Esophagus squamous epithelium (tissue), 5 donors: Measurements from ENCODE around the gene NOP10. TPM values are rescaled to one million over a fixed set of nuclear protein-coding genes. Genes with fewer than 3 reads are reported as not detected.

Experiments used
- DNase-seq: peaks from one replicate; lab custom pipeline; 2025; lab: John Stamatoyannopoulos, UW
- H3K27ac ChIP-seq, 4 donors: fragments of 200-600 bp; sonication (generic); one replicate each; pipeline ENCODE4 v1.5.1; 2016 to 2019; ENCODE audit warnings: mild to moderate bottlenecking in 1 of 4
- H3K27me3 ChIP-seq, 4 donors: fragments of 200-600 bp; sonication (generic); 1 replicate in 3 of 4; 2 replicates in 1 of 4; pipeline versions ENCODE4 v1.5.1 to v1.6.0; 2017 to 2021; ENCODE audit warnings: antibody characterized with exemption in 1 of 4
- H3K36me3 ChIP-seq, 3 donors: fragments of 200-600 bp; sonication (generic); one replicate each; pipeline ENCODE4 v1.5.1; 2016 to 2019
- H3K4me1 ChIP-seq, 3 donors: fragments of 200-600 bp; sonication (generic); one replicate each; pipeline ENCODE4 v1.5.1; 2017 to 2019
- H3K4me3 ChIP-seq, 4 donors: fragments of 200-600 bp; sonication (generic); 1 replicate in 3 of 4; 2 replicates in 1 of 4; pipeline ENCODE4 v1.5.1; 2016 to 2019; ENCODE audit warnings: mild to moderate bottlenecking in 2 of 4, moderate library complexity in 1 of 4
- H3K9me3 ChIP-seq, 3 donors: fragments of 200-600 bp; sonication (generic); one replicate each; pipeline ENCODE4 v1.5.1; 2016 to 2019
- POLR2A ChIP-seq, 4 donors: fragments of 450-650 bp; IDR thresholded peaks; one replicate each; pipeline ENCODE4 v1.6.1; 2017; ENCODE audit warnings: antibody characterized with exemption in 4 of 4, mild to moderate bottlenecking in 4 of 4, moderate library complexity in 3 of 4
- WGBS, 2 donors: methylation state at CpG; one replicate each; pipeline ENCODE4 v1.1.5; 2018; 5-methylcytosine and 5-hydroxymethylcytosine counted together
- intact Hi-C: fragments of 100-400 bp; cut with DNase I; formaldehyde crosslinking; loops from one replicate; pipeline ENCODE4 v1.15.0; 2022
- total RNA-seq, 4 donors: library from RNA; depleted of rRNA; stranded (reverse); fragments of >200 nt; gene quantifications; one replicate each; pipeline ENCODE4 v1.1.0, GENCODE V29; 2016
- TF ChIP-seq, protein P1 (sequence below), 6 experiments: fragments of 450-650 bp in 4 of 6; fragments of 200-600 bp in 2 of 6; sonication (generic) in 2 of 6; IDR thresholded peaks; one replicate each; pipeline ENCODE4 v1.5.1; 2016 to 2019; ENCODE audit warnings: antibody characterized with exemption in 6 of 6, mild to moderate bottlenecking in 4 of 6, moderate library complexity in 4 of 6
- donor health status: DM: yes; HTN: yes; CAD: no.

Gene NOP10
- total RNA-seq, 4 donors from 2014 or later = 132 to 213 (median 176) TPM

DNA sequence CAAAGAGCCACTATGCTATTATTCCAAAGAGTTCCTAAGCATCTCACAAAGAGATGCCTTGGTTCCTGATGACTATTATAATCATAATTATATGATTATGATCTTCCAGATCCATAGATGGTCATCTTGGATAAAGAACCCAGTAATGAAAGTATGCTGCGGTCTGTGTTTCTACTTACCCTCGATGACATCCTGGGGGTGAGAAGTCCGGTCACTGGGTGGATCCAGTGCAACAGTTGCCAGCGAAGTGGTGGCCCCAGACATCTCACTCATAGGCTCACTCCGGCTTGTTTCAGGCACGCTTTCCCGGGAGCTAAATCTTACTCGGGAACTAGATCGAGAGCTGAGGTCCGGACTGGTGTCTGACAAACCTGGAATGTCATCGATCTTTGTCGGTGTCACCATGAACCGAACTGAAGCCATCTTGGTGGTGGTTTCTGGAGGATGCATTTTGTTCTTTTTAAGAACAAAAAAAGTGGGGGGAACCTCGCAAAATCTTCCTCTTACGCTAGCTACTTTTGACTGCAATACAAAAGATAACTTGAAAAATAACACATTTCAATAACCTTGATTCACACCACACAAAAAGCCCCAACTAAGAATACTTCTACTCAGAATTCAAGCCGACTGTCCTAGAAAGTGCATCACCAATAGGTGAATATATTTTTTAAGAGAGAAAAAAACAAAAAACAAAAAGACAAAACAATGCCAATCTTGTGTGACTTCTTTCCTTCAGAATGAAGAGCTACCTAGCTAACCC is 6.5 kb downstream of the NOP10 start:
- WGBS, 2 donors = 72 to 84% methylated on average over 10 to 16 of the region's 16 CpGs
- no peak for DNase-seq
- Histone ChIP-seq H3K9me3 (no peaks in the 10 kb centered on the region), H3K4me3 (peak overlapping the region; percentile 68 to 92 (median 86)), H3K4me1 (peaks cover 3 to 64% (median 10%) of the 10 kb centered on the region in 3 donors), H3K27me3 (no peaks in the 10 kb centered on the region), H3K27ac (peak overlapping the region; percentile 87 to 95 (median 92)), H3K36me3 (peaks cover 0 to 16% (median 0%) of the 10 kb centered on the region in 3 donors)
- TF ChIP-seq, protein P1, sequence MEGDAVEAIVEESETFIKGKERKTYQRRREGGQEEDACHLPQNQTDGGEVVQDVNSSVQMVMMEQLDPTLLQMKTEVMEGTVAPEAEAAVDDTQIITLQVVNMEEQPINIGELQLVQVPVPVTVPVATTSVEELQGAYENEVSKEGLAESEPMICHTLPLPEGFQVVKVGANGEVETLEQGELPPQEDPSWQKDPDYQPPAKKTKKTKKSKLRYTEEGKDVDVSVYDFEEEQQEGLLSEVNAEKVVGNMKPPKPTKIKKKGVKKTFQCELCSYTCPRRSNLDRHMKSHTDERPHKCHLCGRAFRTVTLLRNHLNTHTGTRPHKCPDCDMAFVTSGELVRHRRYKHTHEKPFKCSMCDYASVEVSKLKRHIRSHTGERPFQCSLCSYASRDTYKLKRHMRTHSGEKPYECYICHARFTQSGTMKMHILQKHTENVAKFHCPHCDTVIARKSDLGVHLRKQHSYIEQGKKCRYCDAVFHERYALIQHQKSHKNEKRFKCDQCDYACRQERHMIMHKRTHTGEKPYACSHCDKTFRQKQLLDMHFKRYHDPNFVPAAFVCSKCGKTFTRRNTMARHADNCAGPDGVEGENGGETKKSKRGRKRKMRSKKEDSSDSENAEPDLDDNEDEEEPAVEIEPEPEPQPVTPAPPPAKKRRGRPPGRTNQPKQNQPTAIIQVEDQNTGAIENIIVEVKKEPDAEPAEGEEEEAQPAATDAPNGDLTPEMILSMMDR (IDR thresholded peaks at IDR 0.05) = no peak
- TF ChIP-seq POLR2A (IDR thresholded peaks at IDR 0.05) = no peak
- intact Hi-C loops = no loop called here

DNA sequence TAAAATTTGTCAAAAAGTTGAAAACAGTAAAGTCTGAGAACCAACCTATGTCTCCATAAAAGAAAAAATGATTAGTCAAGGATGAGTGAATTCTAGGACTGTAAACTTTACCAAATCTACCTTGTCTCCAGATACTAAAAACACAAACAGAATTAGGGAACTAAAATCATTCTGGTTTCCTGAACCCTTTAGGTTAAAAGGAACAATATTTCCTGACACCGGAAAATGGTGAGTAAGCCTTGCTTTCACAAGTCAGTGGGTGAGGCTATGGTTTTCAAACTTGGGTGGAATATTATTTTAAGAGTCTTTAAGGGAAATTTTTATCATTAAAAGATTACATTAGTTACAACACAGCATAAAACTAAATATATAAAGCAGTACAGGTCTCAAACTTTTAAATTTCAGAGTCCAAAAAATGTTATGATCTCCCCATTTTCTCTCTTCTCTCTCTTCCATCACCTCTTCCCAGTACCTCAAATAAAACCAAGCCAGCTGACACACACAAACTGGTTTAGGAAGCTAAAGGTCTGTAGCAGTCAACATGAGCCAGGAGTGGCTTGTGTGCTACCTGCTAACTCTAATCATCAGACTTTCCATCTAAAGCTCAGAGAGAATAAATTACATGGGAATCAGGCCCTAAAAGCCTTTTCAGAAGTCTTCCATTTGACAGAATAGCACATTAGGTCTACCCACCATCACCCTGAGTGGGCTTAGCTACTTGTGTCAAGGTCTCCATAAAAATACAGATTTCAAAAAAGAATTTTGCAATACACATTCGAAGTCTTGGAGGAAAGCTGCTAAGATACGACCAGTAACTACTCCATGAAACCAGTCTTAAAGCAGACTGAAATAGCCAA is 7.5 kb downstream of the NOP10 start:
- WGBS, 2 donors = 61 to 67% methylated on average over 3 of the region's 3 CpGs
- DNase-seq = no peak
- Histone ChIP-seq H3K4me1 (peaks cover 3 to 54% (median 10%) of the 10 kb centered on the region in 3 donors), H3K27me3 (no peaks in the 10 kb centered on the region), H3K9me3 (no peaks in the 10 kb centered on the region), H3K4me3 (peak overlapping the region in 3 of 4 donors; percentile 68 to 92 (median 81)), H3K27ac (peak overlapping the region; percentile 48 to 95 (median 89)), H3K36me3 (peaks cover 0 to 6% (median 0%) of the 10 kb centered on the region in 3 donors)
- TF ChIP-seq, protein P1 (IDR thresholded peaks at IDR 0.05) = no peak
- intact Hi-C loops = no loop called here

DNA sequence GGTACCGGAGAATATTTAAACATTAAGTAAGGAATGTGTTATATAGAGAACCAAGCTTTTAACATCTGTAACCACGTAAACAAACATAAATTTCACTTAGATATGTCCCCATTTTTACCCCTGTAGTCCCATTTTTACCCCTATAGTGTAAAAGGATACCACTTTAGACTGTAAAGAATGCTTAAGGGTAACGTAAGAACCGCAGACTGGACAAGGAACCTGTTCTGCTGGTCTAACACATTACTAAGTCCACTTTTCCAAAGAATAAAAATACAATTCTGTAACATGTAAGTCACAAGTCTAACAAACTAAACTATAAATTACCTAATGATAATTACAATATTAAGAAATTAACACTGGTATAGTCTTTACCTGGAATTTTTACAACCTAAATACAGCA is 8.3 kb downstream of the NOP10 start:
- Histone ChIP-seq H3K4me1 (peaks cover 3 to 48% (median 10%) of the 10 kb centered on the region in 3 donors), H3K27me3 (no peaks in the 10 kb centered on the region), H3K36me3 (peaks cover 0 to 5% (median 0%) of the 10 kb centered on the region in 3 donors), H3K4me3 (peak overlapping the region in 3 of 4 donors; percentile 68 to 92 (median 81)), H3K27ac (peak overlapping the region; percentile 35 to 91 (median 68)), H3K9me3 (no peaks in the 10 kb centered on the region)
- no peak for DNase-seq
- intact Hi-C loops = no loop called here
- 53 to 55% methylated on average over 4 of the region's 4 CpGs for WGBS, 2 donors
- TF ChIP-seq, protein P1 (IDR thresholded peaks at IDR 0.05) = no peak
- TF ChIP-seq POLR2A (IDR thresholded peaks at IDR 0.05) = no peak

DNA sequence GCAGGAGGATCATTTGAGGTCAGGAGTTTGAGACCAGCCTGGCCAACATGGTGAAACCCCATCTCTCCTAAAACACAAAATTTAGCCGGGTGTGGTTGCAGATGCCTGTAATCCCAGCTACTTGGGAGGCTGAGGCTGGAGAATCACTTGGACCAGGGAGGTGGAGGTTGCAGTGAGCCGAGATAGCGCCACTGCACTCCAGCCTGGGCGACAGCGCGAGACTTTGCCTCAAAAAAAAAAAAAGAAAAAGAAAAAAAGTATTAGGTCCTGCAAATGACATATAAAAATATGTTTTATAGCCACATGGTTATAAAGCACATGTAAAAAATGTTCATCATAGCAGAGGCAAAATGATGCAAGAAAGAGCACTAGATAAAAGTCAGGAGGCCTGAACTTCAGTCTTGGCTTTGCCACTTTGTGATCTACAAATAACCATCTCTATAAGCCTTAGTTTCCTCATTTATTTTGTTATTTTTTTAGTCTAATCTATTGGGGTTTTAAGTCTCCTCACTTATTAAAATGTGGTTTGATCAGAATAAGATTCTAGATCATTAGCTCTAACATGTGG is 10.3 kb downstream of the NOP10 start:
- intact Hi-C loops = no loop called here
- no peaks in the 10 kb centered on the region for H3K27me3 ChIP-seq
- H3K27ac ChIP-seq = no peak overlapping the region
- no peak for TF ChIP-seq POLR2A (IDR thresholded peaks at IDR 0.05)
- TF ChIP-seq, protein P1 (IDR thresholded peaks at IDR 0.05) = no peak
- peaks cover 3 to 33% (median 7%) of the 10 kb centered on the region in 3 donors for H3K4me1 ChIP-seq
- 95 to 97% methylated on average over 6 of the region's 6 CpGs for WGBS, 2 donors
- no peak for DNase-seq
- H3K36me3 ChIP-seq = no peaks in the 10 kb centered on the region
- H3K9me3 ChIP-seq = no peaks in the 10 kb centered on the region
- no peak overlapping the region for H3K4me3 ChIP-seq
